Placental pericyte (primary cell): ENCODE results near the gene REEP1. TPM values are rescaled to one million over a fixed set of nuclear protein-coding genes. Genes with fewer than 3 reads are reported as not detected.

ENCODE experiments used
- small RNA-seq: library from RNA; depleted of rRNA; stranded (forward); fragments of <200 nt; gene quantifications from one replicate; pipeline ENCODE3, GENCODE V24; 2012; ENCODE audit warnings: low replicate concordance
- total RNA-seq: library from RNA; depleted of rRNA; stranded (reverse); fragments of >200 nt; gene quantifications from 2 replicates; pipeline ENCODE4 v1.2.3, GENCODE V29; 2012

The REEP1 gene, protein sequence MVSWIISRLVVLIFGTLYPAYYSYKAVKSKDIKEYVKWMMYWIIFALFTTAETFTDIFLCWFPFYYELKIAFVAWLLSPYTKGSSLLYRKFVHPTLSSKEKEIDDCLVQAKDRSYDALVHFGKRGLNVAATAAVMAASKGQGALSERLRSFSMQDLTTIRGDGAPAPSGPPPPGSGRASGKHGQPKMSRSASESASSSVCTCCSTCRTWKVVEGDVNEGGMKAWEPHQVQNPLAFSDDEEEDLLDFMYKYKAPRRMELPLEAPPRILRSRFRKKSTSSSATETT
- total RNA-seq = not detected in 2 replicates

DNA sequence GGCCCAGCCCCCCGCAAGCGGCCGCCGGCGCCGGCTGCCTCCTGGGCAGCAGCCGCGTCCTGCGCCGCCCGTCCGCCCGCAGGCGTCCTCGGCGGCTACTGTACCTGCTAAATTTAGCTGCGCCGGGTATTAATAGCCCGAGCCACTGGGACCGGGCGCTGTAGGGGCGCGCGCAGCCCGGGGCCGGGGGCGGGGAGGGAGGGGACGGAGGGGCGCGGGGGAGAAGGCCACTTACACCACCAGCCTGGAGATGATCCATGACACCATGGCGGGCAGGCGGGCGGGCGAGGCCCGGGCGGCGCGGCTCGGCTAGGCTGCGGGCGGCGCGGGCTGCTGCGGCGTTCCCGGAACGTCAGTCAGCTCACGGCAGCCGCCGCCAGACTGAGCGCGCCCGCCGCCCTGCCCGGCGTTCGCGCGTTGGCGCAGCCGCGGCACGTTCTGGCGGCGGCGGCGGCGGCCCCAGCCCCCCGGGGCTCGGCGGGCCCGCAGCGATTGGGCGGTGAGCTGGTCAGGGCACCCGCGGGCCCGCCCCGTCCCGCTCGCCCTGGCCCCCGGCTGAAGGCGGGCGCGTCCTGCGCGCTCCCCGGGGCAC, at the start of gene REEP1:
TSS of gene REEP1 (minus strand) at position 383 of the 592 bp plus-strand sequence. CDS start at position 267, 116 bp downstream.

DNA sequence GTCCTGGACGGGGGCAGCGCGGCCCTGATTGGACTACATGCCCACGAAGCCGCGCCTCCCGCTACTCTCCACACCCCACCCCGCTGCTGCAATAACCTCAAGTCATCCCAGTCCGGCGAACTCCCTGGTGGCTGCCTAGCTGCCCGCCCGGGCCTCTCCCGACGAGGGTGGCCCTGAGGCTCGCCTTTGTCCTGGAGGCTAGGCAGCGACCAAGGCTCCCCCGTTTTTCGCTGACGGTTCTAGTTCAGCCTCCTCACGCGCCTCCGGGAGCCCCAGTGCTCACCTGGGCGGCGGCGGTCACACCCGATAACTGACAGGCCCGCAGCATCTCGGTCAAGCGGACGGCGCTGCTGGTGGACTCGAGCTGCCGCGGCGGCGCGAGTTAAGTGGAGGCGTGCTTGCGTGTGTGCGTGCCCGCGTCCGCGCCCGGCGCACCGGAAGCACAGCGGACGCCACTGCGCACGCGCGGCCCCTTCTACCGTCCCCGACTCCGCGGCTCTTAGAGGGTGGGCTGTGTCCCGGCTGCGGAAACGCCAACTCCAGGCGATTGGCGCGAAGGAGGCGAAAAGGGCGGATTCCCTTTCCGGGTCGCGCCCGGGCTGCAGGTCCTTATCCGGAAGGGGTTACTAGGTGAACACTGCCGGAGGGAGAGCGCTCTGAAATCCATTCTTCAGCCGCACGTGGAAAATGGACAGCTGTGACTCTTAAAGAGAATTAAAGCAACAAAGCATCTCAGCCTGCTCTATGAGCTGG, 142.2 kb downstream of the REEP1 start, which contains the start of gene IMMT:
TSS of gene IMMT (minus strand) at position 408 of the 753 bp plus-strand sequence. CDS start at position 328, 80 bp downstream.

Small RNAs within 50 kb of the gene (small RNA-seq; reads per million reads assigned to genes)
- gene MIR4779 (0.33 reads per million, percentile 3 among the genes with 10 or more reads in this experiment), gene RF00096 (not detected), gene RF00413 (0.23 reads per million)

Other genes with a start within 250 kb of the REEP1 start
- gene POLR1A, start 231.7 kb downstream of the REEP1 start, total RNA-seq = 22.5 and 47.2 TPM in 2 replicates
- gene PTCD3, start 231.4 kb downstream of the REEP1 start, total RNA-seq = 55.1 and 106 TPM in 2 replicates
- 70.7 and 92.1 TPM in 2 replicates for gene IMMT, start 142.2 kb downstream of the REEP1 start, total RNA-seq
- 17.3 and 71.9 TPM in 2 replicates for gene MRPL35, start 138.2 kb downstream of the REEP1 start, total RNA-seq
- 16.0 and 27.8 TPM in 2 replicates for gene KDM3A, start 103.7 kb upstream of the REEP1 start, total RNA-seq
- 52.8 and 69.8 TPM in 2 replicates for gene CHMP3, start 225.8 kb upstream of the REEP1 start, total RNA-seq